ENCODE results near the gene KCNH3.

DNA sequence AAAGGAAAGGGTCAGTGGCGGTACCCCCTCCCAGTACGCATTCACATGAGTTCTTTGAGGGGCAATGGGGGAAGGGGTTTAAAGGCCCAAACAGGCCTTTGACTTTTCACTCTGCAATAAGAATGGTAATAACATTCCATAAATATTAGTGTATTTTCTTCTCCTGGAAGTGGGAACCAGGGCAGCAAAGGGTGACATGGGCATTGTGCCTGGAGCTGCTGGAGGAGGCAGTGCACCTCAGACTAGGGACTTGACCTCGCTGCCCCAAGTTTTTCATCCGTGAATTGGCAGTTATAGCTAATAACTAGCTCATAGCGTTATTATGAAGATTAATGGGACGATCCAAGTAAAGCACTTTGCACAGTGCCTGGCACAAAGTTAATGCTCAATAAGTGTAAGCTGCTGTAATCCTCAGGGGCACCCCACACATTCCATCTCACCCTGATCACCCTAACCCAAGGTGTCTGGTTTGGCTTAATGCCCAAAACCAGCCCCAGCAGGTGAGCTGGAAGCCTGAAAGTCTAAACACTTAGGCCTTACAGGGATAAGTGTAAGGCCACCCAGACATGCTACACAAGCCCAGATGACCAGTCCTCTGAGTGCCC is 2.8 kb upstream of the KCNH3 start:
- TF ChIP-seq, protein P1, sequence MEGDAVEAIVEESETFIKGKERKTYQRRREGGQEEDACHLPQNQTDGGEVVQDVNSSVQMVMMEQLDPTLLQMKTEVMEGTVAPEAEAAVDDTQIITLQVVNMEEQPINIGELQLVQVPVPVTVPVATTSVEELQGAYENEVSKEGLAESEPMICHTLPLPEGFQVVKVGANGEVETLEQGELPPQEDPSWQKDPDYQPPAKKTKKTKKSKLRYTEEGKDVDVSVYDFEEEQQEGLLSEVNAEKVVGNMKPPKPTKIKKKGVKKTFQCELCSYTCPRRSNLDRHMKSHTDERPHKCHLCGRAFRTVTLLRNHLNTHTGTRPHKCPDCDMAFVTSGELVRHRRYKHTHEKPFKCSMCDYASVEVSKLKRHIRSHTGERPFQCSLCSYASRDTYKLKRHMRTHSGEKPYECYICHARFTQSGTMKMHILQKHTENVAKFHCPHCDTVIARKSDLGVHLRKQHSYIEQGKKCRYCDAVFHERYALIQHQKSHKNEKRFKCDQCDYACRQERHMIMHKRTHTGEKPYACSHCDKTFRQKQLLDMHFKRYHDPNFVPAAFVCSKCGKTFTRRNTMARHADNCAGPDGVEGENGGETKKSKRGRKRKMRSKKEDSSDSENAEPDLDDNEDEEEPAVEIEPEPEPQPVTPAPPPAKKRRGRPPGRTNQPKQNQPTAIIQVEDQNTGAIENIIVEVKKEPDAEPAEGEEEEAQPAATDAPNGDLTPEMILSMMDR (conservative IDR thresholded peaks at IDR 0.05; ENCODE audit: low read depth in 2 of 2) = no peak
- TF ChIP-seq ZNF114 (CRISPR knock-in tag; IDR thresholded peaks at IDR 0.05) (no peak), EZH2 (IDR thresholded peaks at IDR 0.05; ENCODE audit: low read depth, unreplicated experiment) (no peak), EZH2phosphoT487 (IDR thresholded peaks at IDR 0.05; ENCODE audit: unreplicated experiment) (no peak), POLR2AphosphoS5 (IDR thresholded peaks at IDR 0.05; ENCODE audit: low read depth) (no peak)

Measured in GM23338 (cell line).